NCI-H345 treated with DMSO at 0.1 percent for 48 hours (cell line): Measurements from ENCODE around the gene RPSA.
"Not testable (repeated sequence)": the region's sequence is repeated elsewhere in the genome, so short reads cannot be mapped to it uniquely, and the experiment has no call there.

Experiments used
- DNase-seq: peaks from one replicate; lab custom pipeline; 2025; ENCODE audit not compliant: unreplicated experiment; lab: John Stamatoyannopoulos, UW

Gene RPSA

GRCh38 chr3:39406368-39407258, at the start of gene RPSA:
TSS of gene RPSA (plus strand) at chr3:39406720. CDS start at chr3:39407654, 934 bp downstream.
- peak; percentile 82 for DNase-seq

- no peak for DNase-seq
Observed at GRCh38 chr3:39358333-39358732, 48.2 kb upstream of the RPSA start.

DNA sequence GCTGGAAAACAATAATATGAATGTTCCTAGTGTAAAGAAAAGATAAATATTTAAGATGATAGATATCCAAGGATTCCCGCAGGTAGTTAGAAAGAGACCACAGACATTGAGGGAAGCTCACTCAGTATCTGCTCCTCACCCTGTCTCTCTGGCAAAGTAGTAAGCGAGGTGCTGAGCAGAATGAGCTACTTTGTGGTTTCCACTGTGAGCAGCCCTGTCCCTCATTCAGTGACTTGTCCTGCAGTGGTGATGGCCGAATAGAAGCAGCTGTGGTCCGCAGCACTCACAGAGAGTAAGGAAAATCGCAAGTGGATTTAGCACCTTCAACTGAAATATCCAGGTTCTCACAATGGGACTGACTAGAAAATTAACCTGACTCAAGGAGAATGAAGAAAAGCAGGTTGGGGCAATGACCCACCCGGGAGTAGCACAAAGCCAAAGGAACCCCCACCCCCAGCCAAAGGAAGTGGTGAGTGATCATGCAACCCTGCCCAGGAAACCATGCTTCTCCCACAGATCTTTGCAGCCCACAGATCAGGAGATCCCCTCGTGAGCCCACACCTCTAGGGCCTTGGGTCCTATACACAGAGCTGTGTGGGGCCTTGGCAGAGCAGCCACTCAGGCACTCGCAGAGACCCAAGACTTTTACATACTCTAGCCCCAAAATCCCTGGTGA, 45.1 kb upstream of the RPSA start:
- no peak for DNase-seq

- no peak for DNase-seq
Observed at GRCh38 chr3:39362192-39362591, 44.3 kb upstream of the RPSA start.

DNA sequence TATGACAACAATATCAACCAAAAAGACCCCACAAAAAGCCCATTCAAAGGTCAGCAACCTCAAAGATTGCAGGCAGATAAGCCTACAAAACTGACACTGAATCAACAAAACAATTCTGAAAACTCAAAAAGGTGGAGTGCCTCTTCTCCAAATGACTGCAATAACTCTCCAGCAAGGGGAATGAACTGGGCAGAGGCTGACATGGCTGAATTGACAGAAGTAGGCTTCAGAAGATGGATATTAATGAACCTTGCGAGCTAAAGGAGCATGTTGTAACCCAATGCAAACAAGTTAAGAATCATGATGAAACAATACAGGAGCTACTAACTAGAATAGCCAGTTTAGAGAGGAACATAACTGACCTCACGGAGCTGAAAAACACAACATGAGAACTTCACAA, 43.7 kb upstream of the RPSA start:
- DNase-seq, result no peak

GRCh38 chr3:39370450-39370849, 36.1 kb upstream of the RPSA start:
- not testable (repeated sequence) for DNase-seq

- DNase-seq, result no peak
Observed at GRCh38 chr3:39372833-39373232, 33.7 kb upstream of the RPSA start.

DNA sequence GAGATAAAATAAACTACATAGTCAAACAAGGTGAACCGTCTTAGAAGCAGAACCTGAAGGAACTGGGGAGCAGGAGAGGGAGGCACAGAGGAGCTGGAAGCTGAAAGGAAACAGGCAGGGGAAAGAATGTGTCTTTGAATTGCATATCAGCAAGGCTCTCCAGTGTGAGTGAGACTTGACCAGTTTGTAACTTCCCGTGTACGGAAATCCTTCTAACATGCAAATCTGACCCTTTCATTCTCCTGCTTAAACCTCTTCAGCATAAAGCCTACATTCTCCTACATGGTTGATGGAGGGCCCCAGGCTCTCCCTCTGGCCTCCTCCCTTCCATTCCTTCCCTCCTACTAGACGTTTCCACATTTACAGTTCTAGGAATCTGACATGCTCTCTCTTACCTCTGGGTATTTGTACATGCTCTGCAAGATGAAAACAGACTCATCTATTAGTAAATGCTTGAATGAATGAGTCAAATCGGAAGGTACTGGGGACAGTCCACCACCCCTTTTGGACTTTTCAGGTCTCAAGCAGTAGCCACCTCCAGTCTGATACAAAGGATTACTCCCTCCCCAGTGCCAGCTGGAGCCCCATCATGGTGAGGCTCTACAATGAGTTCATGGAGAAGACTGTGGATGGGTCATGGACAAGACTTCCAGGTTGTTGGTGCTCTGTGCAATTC, 29.4 kb upstream of the RPSA start:
- DNase-seq, result no peak

GRCh38 chr3:39378088-39378487, 28.4 kb upstream of the RPSA start:
- DNase-seq, result no peak

GRCh38 chr3:39378957-39379777, 27.4 kb upstream of the RPSA start:
- no peak for DNase-seq

GRCh38 chr3:39379778-39380155, 26.8 kb upstream of the RPSA start:
- DNase-seq, result no peak

DNA sequence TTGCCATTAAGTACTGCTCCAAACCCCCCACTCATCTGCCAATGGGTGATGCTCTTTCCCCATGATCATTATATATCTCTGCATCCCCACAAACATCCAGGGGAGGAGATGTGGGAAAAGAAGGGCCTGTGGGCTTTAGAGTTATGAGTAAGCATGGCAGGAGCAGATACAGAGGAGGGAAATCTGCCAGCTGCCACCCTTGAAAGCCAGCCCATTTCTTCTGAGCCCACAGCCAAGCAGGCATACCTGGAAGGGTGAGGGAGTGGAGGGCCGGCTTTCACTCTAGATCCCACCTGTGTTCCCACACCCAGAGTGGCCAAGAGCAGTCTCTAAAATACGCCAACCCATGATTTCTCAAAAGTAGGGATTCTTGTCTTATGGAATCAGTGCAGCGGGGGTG, 25.1 kb upstream of the RPSA start:
- DNase-seq, result no peak

- no peak for DNase-seq
Observed at GRCh38 chr3:39383045-39383880, 23.3 kb upstream of the RPSA start, which contains the start of gene SLC25A38. TSS of gene SLC25A38 (plus strand) at chr3:39383370. CDS start at chr3:39383725, 355 bp downstream.

GRCh38 chr3:39383881-39384664, 22.4 kb upstream of the RPSA start:
- DNase-seq, result no peak

- DNase-seq, result no peak
Observed at GRCh38 chr3:39384665-39385000, 21.9 kb upstream of the RPSA start.

- DNase-seq, result no peak
Observed at GRCh38 chr3:39385456-39386090, 20.9 kb upstream of the RPSA start.

- no peak for DNase-seq
Observed at GRCh38 chr3:39386318-39386717, 20.2 kb upstream of the RPSA start.

GRCh38 chr3:39387411-39387975, 19.0 kb upstream of the RPSA start:
- DNase-seq, result no peak

DNA sequence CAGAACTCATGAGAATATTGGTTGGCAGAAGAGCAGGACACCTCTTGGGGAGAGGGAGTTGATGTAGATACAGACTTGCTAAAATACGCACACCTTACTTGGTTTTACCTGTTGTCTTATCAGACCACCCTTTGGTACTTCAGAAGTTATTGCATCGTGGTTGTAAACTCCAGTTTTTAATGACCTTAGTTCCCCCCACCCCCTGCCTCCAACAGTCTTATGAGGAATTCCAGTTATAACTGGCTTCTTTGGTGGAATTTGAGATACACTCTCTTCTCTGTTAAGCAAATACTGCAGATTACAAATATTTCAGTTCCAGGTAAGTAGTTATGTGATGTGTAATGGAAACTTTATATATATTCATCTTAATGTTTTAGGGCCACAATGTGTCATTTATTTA, 18.4 kb upstream of the RPSA start:
- DNase-seq, result no peak
